Neural progenitor cell (in vitro differentiated cells): Measurements from ENCODE around the gene KRR1. TPM values are rescaled to one million over a fixed set of nuclear protein-coding genes. Genes with fewer than 3 reads are reported as not detected.

Experiments
- DNase-seq: peaks from one replicate; pipeline ENCODE4 v3.0.0-alpha.2; 2016; ENCODE audit warnings: low spot score
- H2AFZ ChIP-seq: fragments of 200-600 bp; sonication (generic); replicated peaks from 2 replicates; pipeline ENCODE4 v1.6.1; 2016; ENCODE audit warnings: antibody characterized with exemption
- H3F3A ChIP-seq: fragments of 200-600 bp; sonication (generic); 2 replicates; pipeline ENCODE4 v1.6.1; 2016; ENCODE audit warnings: antibody characterized with exemption, low read depth
- H3K27ac ChIP-seq: fragments of 200-600 bp; sonication (generic); 2 replicates; pipeline ENCODE4 v1.5.1; 2016; ENCODE audit warnings: mild to moderate bottlenecking
- H3K27me3 ChIP-seq: fragments of 200-600 bp; sonication (generic); 2 replicates; pipeline ENCODE4 v1.6.1; 2016; ENCODE audit warnings: mild to moderate bottlenecking, moderate library complexity
- H3K36me3 ChIP-seq: fragments of 200-600 bp; sonication (generic); 2 replicates; pipeline ENCODE4 v1.5.1; 2016
- H3K4me1 ChIP-seq: fragments of 200-600 bp; sonication (generic); 2 replicates; pipeline ENCODE4 v1.6.1; 2016; ENCODE audit warnings: mixed run types
- H3K4me2 ChIP-seq: fragments of 200-600 bp; sonication (generic); 2 replicates; pipeline ENCODE4 v1.6.1; 2016
- H3K4me3 ChIP-seq: fragments of 200-600 bp; sonication (generic); 2 replicates; pipeline ENCODE4 v1.5.1; 2016
- H3K79me2 ChIP-seq: fragments of 200-600 bp; sonication (generic); 2 replicates; pipeline ENCODE4 v1.6.1; 2016; ENCODE audit warnings: low read depth
- H3K9ac ChIP-seq: fragments of 200-600 bp; sonication (generic); 2 replicates; pipeline ENCODE4 v1.6.1; 2016
- H3K9me3 ChIP-seq: fragments of 200-600 bp; sonication (generic); 2 replicates; pipeline ENCODE4 v1.5.1; 2016; ENCODE audit warnings: low read depth
- H4K20me1 ChIP-seq: fragments of 200-600 bp; sonication (generic); 2 replicates; pipeline ENCODE4 v1.6.1; 2016; ENCODE audit warnings: low read depth
- H3K27ac Mint-ChIP-seq: 3 replicates; pipeline ENCODE4 v1.8.0; 2021; ENCODE audit warnings: mixed read lengths
- H3K27me3 Mint-ChIP-seq: 2 replicates; pipeline ENCODE4 v1.8.0; 2022; ENCODE audit warnings: low read depth, mild to moderate bottlenecking, inconsistent platforms, moderate library complexity, mixed read lengths; ENCODE audit not compliant: insufficient read depth
- H3K36me3 Mint-ChIP-seq: 3 replicates; pipeline ENCODE4 v1.8.0; 2021; ENCODE audit warnings: mixed read lengths
- H3K4me1 Mint-ChIP-seq: 3 replicates; pipeline ENCODE4 v1.8.0; 2021; ENCODE audit warnings: mixed read lengths
- H3K4me3 Mint-ChIP-seq: 3 replicates; pipeline ENCODE4 v1.8.0; 2021; ENCODE audit warnings: mild to moderate bottlenecking, moderate library complexity, mixed read lengths
- H3K9me3 Mint-ChIP-seq: 3 replicates; pipeline ENCODE4 v1.8.0; 2020; ENCODE audit warnings: mixed read lengths
- CTCF ChIP-seq: fragments of 200-600 bp; sonication (generic); IDR thresholded peaks from 2 replicates; pipeline ENCODE4 v1.5.1; 2017; ENCODE audit warnings: antibody characterized with exemption, mild to moderate bottlenecking
- EZH2 ChIP-seq: fragments of 200-600 bp; sonication (generic); IDR thresholded peaks from 2 replicates; pipeline ENCODE4 v1.6.1; 2017; ENCODE audit warnings: antibody characterized with exemption, mild to moderate bottlenecking, moderate library complexity
- EZH2phosphoT487 ChIP-seq: fragments of 200-600 bp; sonication (generic); IDR thresholded peaks from 2 replicates; pipeline ENCODE4 v1.6.1; 2017; ENCODE audit warnings: antibody characterized with exemption
- total RNA-seq: library from RNA; depleted of rRNA; stranded (reverse); fragments of >200 nt; gene quantifications from 2 replicates; pipeline ENCODE4 v1.2.3, GENCODE V29; 2015; ENCODE audit warnings: low replicate concordance

The KRR1 gene
- total RNA-seq, 1 donor from 2014 or later: 70.0 TPM

- peaks cover 7% of the 10 kb centered on the region for H3K4me1 ChIP-seq
- H3K4me2 ChIP-seq: peak overlapping the region; percentile 88
- H3K9me3 ChIP-seq: no peaks in the 10 kb centered on the region
- TF ChIP-seq CTCF: no peak
- TF ChIP-seq EZH2: no peak
- no peak for TF ChIP-seq EZH2phosphoT487
- H3K36me3 ChIP-seq: peaks cover 13% of the 10 kb centered on the region
- no peak overlapping the region for H3K27ac ChIP-seq
- H3K27me3 Mint-ChIP-seq: no peaks in the 10 kb centered on the region
- no peak overlapping the region for H2AFZ ChIP-seq
- no peak for DNase-seq
- H4K20me1 ChIP-seq: no peaks in the 10 kb centered on the region
- H3K36me3 Mint-ChIP-seq: peaks cover under 1% of the 10 kb centered on the region
- peaks cover 19% of the 10 kb centered on the region for H3K4me1 Mint-ChIP-seq
- H3K79me2 ChIP-seq: peaks cover 68% of the 10 kb centered on the region
- no peak overlapping the region for H3K9ac ChIP-seq
- no peaks in the 10 kb centered on the region for H3K27me3 ChIP-seq
- no peaks in the 10 kb centered on the region for H3F3A ChIP-seq
- H3K27ac Mint-ChIP-seq: no peak overlapping the region
- peak overlapping the region; percentile 89 for H3K4me3 ChIP-seq
- peak overlapping the region; percentile 99 for H3K4me3 Mint-ChIP-seq
- no peaks in the 10 kb centered on the region for H3K9me3 Mint-ChIP-seq
Observed at GRCh38 chr12:75509621-75510020, 1.8 kb downstream of the KRR1 start.

- DNase-seq: no peak
- Histone ChIP-seq H3K27me3 (no peaks in the 10 kb centered on the region), H3K4me3 (no peak overlapping the region), H2AFZ (no peak overlapping the region), H3K36me3 (peaks cover 16% of the 10 kb centered on the region), H3K9me3 (no peaks in the 10 kb centered on the region), H3K4me1 (peaks cover 7% of the 10 kb centered on the region), H4K20me1 (no peaks in the 10 kb centered on the region), H3F3A (no peaks in the 10 kb centered on the region), H3K9ac (no peak overlapping the region), H3K27ac (no peak overlapping the region), H3K79me2 (peaks cover 75% of the 10 kb centered on the region), H3K4me2 (no peak overlapping the region)
- no peak overlapping the region for H3K27ac Mint-ChIP-seq
- TF ChIP-seq CTCF: no peak
- no peak for TF ChIP-seq EZH2
- TF ChIP-seq EZH2phosphoT487: no peak
- H3K9me3 Mint-ChIP-seq: no peaks in the 10 kb centered on the region
- H3K4me3 Mint-ChIP-seq: no peak overlapping the region
- peaks cover 3% of the 10 kb centered on the region for H3K36me3 Mint-ChIP-seq
- peaks cover 19% of the 10 kb centered on the region for H3K4me1 Mint-ChIP-seq
- H3K27me3 Mint-ChIP-seq: no peaks in the 10 kb centered on the region
Observed at GRCh38 chr12:75508159-75508558, 3.2 kb downstream of the KRR1 start.

GRCh38 chr12:75507086-75507485 lies 4.3 kb downstream of the KRR1 start:
- H3K79me2 ChIP-seq: peaks cover 75% of the 10 kb centered on the region
- no peak overlapping the region for H3K4me3 ChIP-seq
- H3K27ac ChIP-seq: no peak overlapping the region
- H3K36me3 ChIP-seq: peaks cover 16% of the 10 kb centered on the region
- H3K4me1 ChIP-seq: peaks cover 7% of the 10 kb centered on the region
- no peaks in the 10 kb centered on the region for H4K20me1 ChIP-seq
- H3K9me3 Mint-ChIP-seq: no peaks in the 10 kb centered on the region
- H3K27me3 Mint-ChIP-seq: no peaks in the 10 kb centered on the region
- no peaks in the 10 kb centered on the region for H3F3A ChIP-seq
- no peaks in the 10 kb centered on the region for H3K9me3 ChIP-seq
- H3K27me3 ChIP-seq: no peaks in the 10 kb centered on the region
- no peak overlapping the region for H3K27ac Mint-ChIP-seq
- peaks cover 19% of the 10 kb centered on the region for H3K4me1 Mint-ChIP-seq
- no peak overlapping the region for H3K4me2 ChIP-seq
- H2AFZ ChIP-seq: no peak overlapping the region
- peaks cover 3% of the 10 kb centered on the region for H3K36me3 Mint-ChIP-seq
- no peak for TF ChIP-seq CTCF
- TF ChIP-seq EZH2: no peak
- TF ChIP-seq EZH2phosphoT487: no peak
- DNase-seq: no peak
- no peak overlapping the region for H3K4me3 Mint-ChIP-seq
- no peak overlapping the region for H3K9ac ChIP-seq
